ENCODE data around the gene UBE2R2. TPM values are rescaled to one million over a fixed set of nuclear protein-coding genes. Genes with fewer than 3 reads are reported as not detected.
A peak's percentile ranks its signal among the peaks of the same experiment; 100 is the strongest.
"Not testable (repeated sequence)": the region's sequence is repeated elsewhere in the genome, so short reads cannot be mapped to it uniquely, and the experiment has no call there.

Gene UBE2R2
- total and polyA plus RNA-seq, 2 experiments from 2014 or later: 39.8 to 41.4 TPM

DNA sequence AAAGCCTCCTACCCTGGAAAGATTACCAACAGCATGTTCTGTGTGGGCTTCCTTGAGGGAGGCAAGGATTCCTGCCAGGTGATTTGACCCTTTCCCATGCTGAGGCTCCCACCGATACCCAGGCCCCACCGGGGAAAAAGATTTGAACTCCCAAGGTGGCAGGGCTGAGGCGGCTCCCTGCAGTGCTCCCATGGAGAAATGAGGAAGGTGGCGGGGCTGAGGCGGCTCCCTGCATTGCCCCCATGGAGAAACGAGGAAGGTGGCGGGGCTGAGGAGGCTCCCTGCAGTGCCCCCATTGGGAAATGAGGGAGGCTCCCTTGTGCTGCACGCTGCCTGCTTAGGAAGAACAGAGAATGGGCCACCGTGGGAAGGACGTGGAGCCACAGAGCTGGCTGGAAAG lies 18.4 kb upstream of the UBE2R2 start:
- no peaks in the 10 kb centered on the region for H4K20me1 ChIP-seq (ENCODE audit: insufficient read depth, poor library complexity, severe bottlenecking)
- H3K27ac ChIP-seq: no peak overlapping the region
- no peaks in the 10 kb centered on the region for H3K4me1 ChIP-seq (ENCODE audit: insufficient read depth)
- H3K4me3 ChIP-seq: no peak overlapping the region
- no peaks in the 10 kb centered on the region for H3K36me3 ChIP-seq (replicated peaks; ENCODE audit: insufficient read depth, low read depth)
- no peak overlapping the region for H2AFZ ChIP-seq
- no peaks in the 10 kb centered on the region for H3K9me2 ChIP-seq (replicated peaks; ENCODE audit: insufficient read depth)
- no peak for DNase-seq (ENCODE audit: low spot score)
- H3K27me3 ChIP-seq: no peaks in the 10 kb centered on the region
- no peak overlapping the region for H3K4me2 ChIP-seq
- 87% methylated on average over 10 of the region's 10 CpGs for WGBS (ENCODE audit: low lambda C conversion rate, missing lambda C conversion rate)
- TF ChIP-seq, protein P1, sequence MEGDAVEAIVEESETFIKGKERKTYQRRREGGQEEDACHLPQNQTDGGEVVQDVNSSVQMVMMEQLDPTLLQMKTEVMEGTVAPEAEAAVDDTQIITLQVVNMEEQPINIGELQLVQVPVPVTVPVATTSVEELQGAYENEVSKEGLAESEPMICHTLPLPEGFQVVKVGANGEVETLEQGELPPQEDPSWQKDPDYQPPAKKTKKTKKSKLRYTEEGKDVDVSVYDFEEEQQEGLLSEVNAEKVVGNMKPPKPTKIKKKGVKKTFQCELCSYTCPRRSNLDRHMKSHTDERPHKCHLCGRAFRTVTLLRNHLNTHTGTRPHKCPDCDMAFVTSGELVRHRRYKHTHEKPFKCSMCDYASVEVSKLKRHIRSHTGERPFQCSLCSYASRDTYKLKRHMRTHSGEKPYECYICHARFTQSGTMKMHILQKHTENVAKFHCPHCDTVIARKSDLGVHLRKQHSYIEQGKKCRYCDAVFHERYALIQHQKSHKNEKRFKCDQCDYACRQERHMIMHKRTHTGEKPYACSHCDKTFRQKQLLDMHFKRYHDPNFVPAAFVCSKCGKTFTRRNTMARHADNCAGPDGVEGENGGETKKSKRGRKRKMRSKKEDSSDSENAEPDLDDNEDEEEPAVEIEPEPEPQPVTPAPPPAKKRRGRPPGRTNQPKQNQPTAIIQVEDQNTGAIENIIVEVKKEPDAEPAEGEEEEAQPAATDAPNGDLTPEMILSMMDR (IDR thresholded peaks at IDR 0.05; ENCODE audit: poor library complexity): no peak
- TF ChIP-seq EZH2phosphoT487 (IDR thresholded peaks at IDR 0.05; ENCODE audit: low read depth, severe bottlenecking, unreplicated experiment) (no peak), EZH2 (IDR thresholded peaks at IDR 0.05; ENCODE audit: borderline replicate concordance) (no peak)
- H3K79me2 ChIP-seq: no peaks in the 10 kb centered on the region
- H3K9me3 ChIP-seq (ENCODE audit: low read depth): no peaks in the 10 kb centered on the region

DNA sequence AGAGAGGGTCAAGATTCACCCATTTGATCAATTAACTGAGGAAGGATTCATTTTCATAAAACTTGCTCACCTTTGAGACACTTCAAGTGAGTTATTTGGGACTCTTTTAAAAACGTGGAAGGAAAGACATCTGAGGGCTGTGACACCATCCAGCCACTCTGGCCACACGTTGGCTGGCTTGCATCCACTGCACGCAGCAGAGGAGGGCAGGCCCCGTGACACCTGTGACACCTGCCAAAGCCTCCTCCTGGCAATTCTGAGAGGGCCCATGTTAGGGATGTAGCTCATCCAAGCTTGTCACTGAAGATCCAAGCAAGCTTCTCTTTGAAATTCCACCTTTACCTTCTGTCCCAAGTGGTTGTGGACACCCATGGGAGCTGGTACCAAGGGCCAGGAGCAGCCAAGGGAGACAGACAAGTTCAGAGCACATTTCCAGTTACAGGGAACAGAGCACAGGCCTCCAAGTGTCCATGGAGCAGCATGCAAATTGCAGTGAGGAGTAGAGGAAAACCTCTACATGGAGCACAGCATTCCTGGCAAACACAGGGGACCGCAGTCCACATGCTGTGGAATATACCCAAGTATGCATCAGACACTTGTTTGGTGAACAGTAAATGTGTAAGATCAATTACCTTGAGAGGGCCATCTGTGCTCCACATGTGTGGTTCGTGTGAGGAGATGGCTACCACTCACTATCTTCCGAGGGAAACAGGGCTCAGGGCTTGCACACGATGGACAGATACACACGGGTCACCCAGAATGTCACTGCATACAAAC lies 16.8 kb upstream of the UBE2R2 start:
- H3K27me3 ChIP-seq: no peaks in the 10 kb centered on the region
- no peaks in the 10 kb centered on the region for H3K36me3 ChIP-seq (replicated peaks; ENCODE audit: insufficient read depth, low read depth)
- H3K4me1 ChIP-seq (ENCODE audit: insufficient read depth): no peaks in the 10 kb centered on the region
- H3K27ac ChIP-seq: no peak overlapping the region
- no peak overlapping the region for H2AFZ ChIP-seq
- no peaks in the 10 kb centered on the region for H3K9me2 ChIP-seq (replicated peaks; ENCODE audit: insufficient read depth)
- H3K4me2 ChIP-seq: no peak overlapping the region
- H3K4me3 ChIP-seq: no peak overlapping the region
- H3K79me2 ChIP-seq: no peaks in the 10 kb centered on the region
- 71% methylated on average over 9 of the region's 9 CpGs for WGBS (ENCODE audit: low lambda C conversion rate, missing lambda C conversion rate)
- no peaks in the 10 kb centered on the region for H4K20me1 ChIP-seq (ENCODE audit: insufficient read depth, poor library complexity, severe bottlenecking)
- TF ChIP-seq, protein P1 (IDR thresholded peaks at IDR 0.05; ENCODE audit: poor library complexity): no peak
- TF ChIP-seq EZH2 (IDR thresholded peaks at IDR 0.05; ENCODE audit: borderline replicate concordance) (no peak), EZH2phosphoT487 (IDR thresholded peaks at IDR 0.05; ENCODE audit: low read depth, severe bottlenecking, unreplicated experiment) (no peak)
- DNase-seq (ENCODE audit: low spot score): no peak
- H3K9me3 ChIP-seq (ENCODE audit: low read depth): no peaks in the 10 kb centered on the region

DNA sequence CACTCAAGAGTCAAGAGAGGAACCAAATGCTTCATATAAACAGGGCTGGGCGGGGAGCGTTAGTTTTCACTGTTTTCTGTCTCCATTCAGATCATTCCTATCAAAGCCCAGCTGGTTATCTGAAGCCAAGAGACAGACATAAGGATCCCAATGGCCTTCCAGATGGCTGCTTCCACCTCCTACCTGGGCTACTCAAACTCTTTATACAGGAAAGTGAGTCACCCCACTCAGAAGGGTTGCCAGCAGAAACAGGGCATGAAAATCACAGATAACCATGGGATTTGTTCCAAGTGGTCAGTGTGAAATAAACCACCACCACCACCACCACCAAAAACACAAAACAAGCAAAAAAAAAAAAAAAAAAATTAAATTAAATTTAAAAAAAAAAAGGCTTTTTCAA lies 16.1 kb upstream of the UBE2R2 start:
- Histone ChIP-seq H2AFZ (no peak overlapping the region), H3K9me3 (ENCODE audit: low read depth) (no peaks in the 10 kb centered on the region), H3K27ac (no peak overlapping the region), H3K4me3 (no peak overlapping the region), H3K9me2 (replicated peaks; ENCODE audit: insufficient read depth) (no peaks in the 10 kb centered on the region), H3K4me2 (no peak overlapping the region), H3K79me2 (no peaks in the 10 kb centered on the region), H4K20me1 (ENCODE audit: insufficient read depth, poor library complexity, severe bottlenecking) (no peaks in the 10 kb centered on the region), H3K4me1 (ENCODE audit: insufficient read depth) (no peaks in the 10 kb centered on the region), H3K27me3 (no peaks in the 10 kb centered on the region), H3K36me3 (replicated peaks; ENCODE audit: insufficient read depth, low read depth) (no peaks in the 10 kb centered on the region)
- TF ChIP-seq EZH2phosphoT487 (IDR thresholded peaks at IDR 0.05; ENCODE audit: low read depth, severe bottlenecking, unreplicated experiment) (no peak), EZH2 (IDR thresholded peaks at IDR 0.05; ENCODE audit: borderline replicate concordance) (no peak)
- TF ChIP-seq, protein P1 (IDR thresholded peaks at IDR 0.05; ENCODE audit: poor library complexity): no peak
- DNase-seq (ENCODE audit: low spot score): no peak
- 65% methylated on average over 2 of the region's 2 CpGs for WGBS (ENCODE audit: low lambda C conversion rate, missing lambda C conversion rate)

DNA sequence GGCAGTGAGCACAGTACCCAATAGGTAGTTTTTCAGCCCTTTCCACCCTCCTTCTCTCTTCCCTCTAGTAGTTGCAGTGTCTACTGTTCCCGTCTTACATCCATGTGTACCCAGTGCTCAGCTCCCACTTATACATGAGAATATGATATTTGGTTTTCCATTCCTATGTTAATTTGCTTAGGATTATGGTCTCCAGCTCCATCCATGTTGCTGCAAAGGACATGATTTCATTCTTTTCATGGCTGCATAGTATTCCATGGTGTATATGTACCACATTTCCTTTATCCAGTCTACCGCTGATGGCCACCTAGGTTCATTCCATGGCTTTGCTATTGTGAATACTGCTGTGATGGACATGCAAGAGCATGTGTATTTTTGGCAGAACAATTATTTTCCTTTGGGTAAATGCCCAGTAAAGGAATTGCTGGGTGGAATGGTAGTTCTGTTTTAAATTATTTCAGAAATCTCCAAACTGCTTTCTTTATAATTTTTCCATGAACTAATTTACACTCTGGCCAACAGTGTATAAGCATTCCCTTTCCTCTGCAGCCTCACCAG lies 14.9 kb upstream of the UBE2R2 start:
- H4K20me1 ChIP-seq (ENCODE audit: insufficient read depth, poor library complexity, severe bottlenecking); H3K79me2 ChIP-seq; H3K4me3 ChIP-seq; H3K4me2 ChIP-seq; H3K27ac ChIP-seq; H3K9me2 ChIP-seq (replicated peaks; ENCODE audit: insufficient read depth); H3K4me1 ChIP-seq (ENCODE audit: insufficient read depth); H3K9me3 ChIP-seq (ENCODE audit: low read depth); H3K27me3 ChIP-seq; H2AFZ ChIP-seq; DNase-seq (ENCODE audit: low spot score); H3K36me3 ChIP-seq (replicated peaks; ENCODE audit: insufficient read depth, low read depth): not testable (repeated sequence)
- WGBS (ENCODE audit: low lambda C conversion rate, missing lambda C conversion rate): 96% methylated on average over 2 of the region's 2 CpGs

DNA sequence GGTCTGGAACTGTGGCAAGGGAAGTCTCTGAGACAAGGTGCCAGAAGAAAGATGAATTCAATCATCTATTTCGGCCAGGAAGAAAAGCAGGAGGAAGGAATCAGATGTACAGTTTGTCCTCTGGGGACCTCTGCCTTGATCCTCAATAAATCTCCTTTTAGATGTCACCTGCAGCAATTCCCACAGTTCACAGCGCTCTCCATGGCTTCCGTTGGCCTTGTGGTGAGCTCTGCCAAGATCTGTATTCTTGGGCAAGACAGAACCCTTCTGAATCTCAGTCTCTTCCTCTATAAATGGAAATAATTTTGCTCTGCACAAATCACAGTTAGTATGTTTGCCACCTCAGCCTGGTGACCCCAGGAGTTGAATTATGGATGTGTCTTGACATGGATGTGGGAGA lies 12.8 kb upstream of the UBE2R2 start:
- H2AFZ ChIP-seq; H3K4me2 ChIP-seq; H3K9me2 ChIP-seq (replicated peaks; ENCODE audit: insufficient read depth); H3K27me3 ChIP-seq; H3K79me2 ChIP-seq; H3K27ac ChIP-seq; H3K9me3 ChIP-seq (ENCODE audit: low read depth); DNase-seq (ENCODE audit: low spot score); H3K4me1 ChIP-seq (ENCODE audit: insufficient read depth); H3K4me3 ChIP-seq; H3K36me3 ChIP-seq (replicated peaks; ENCODE audit: insufficient read depth, low read depth); H4K20me1 ChIP-seq (ENCODE audit: insufficient read depth, poor library complexity, severe bottlenecking): not testable (repeated sequence)
- 100% methylated on average over 3 of the region's 3 CpGs for WGBS (ENCODE audit: low lambda C conversion rate, missing lambda C conversion rate)

DNA sequence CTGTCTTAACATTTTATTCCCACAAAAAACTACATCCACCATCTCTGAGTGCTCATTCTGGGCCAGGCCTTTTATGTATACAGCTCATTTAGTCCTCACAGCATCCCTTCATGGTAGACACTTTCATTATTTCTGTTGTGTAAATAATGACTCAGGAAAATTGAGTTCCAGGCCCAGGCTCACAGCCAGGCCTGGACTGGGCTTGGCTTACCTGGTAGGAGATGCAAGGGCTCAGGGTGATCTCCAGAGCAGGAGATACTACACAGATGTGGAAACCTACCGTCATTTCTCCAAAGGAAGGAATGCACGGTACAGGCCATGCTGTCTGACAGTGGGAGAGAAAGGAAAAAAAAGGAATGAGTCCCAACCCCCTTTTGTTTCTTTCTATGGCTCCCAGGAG lies 9.8 kb upstream of the UBE2R2 start:
- WGBS (ENCODE audit: low lambda C conversion rate, missing lambda C conversion rate): 66% methylated on average over 2 of the region's 2 CpGs

More for the DNA sequence above, 9.8 kb upstream of the UBE2R2 start:
- not testable (repeated sequence) for H3K36me3 ChIP-seq (replicated peaks; ENCODE audit: insufficient read depth, low read depth); H4K20me1 ChIP-seq (ENCODE audit: insufficient read depth, poor library complexity, severe bottlenecking); H3K79me2 ChIP-seq; H3K4me2 ChIP-seq; H3K4me1 ChIP-seq (ENCODE audit: insufficient read depth); H3K9me2 ChIP-seq (replicated peaks; ENCODE audit: insufficient read depth); H2AFZ ChIP-seq; H3K4me3 ChIP-seq; H3K27me3 ChIP-seq; H3K9me3 ChIP-seq (ENCODE audit: low read depth)
- DNase-seq (ENCODE audit: low spot score): peak; percentile 34
- peak overlapping the region; percentile 43 for H3K27ac ChIP-seq

Data from hepatocyte (in vitro differentiated cells).